Mammary epithelial cell (primary cell): Measurements from ENCODE around the gene NUAK1.

ENCODE experiments used
- CTCF ChIP-seq, 2 donors: IDR thresholded peaks in 1 of 2; conservative IDR thresholded peaks in 1 of 2; 2 replicates each; pipeline ENCODE4 v1.5.1; 2011 to 2012; ENCODE audit warnings: inconsistent platforms in 2 of 2, low read length in 2 of 2, mild to moderate bottlenecking in 2 of 2, control low read depth in 1 of 2, low read depth in 1 of 2; ENCODE audit not compliant: insufficient read depth in 1 of 2; ENCODE audit errors: extremely low read depth in 1 of 2
- EZH2 ChIP-seq: IDR thresholded peaks from 2 replicates; pipeline ENCODE4 v1.6.1; 2012; ENCODE audit warnings: low read length, inconsistent platforms, borderline replicate concordance

GRCh38 chr12:106035421-106035820, 103.3 kb downstream of the NUAK1 start:
- TF ChIP-seq CTCF (conservative IDR thresholded peaks at IDR 0.05 in 1 of 2, IDR thresholded peaks at IDR 0.05 in 1 of 2; ENCODE audit: extremely low read depth in 1 of 2, insufficient read depth in 1 of 2, low read depth in 1 of 2, low read length in 2 of 2): no peak
- TF ChIP-seq EZH2: no peak
